GM19238 (cell line): Measurements from ENCODE around the gene NABP2.

ENCODE experiments used
- DNase-seq: peaks from one replicate; pipeline ENCODE4 v3.0.0; 2011; ENCODE audit warnings: low spot score; ENCODE audit not compliant: insufficient read length

Gene NABP2

GRCh38 chr12:56212361-56212760 lies 11.8 kb upstream of the NABP2 start:
- no peak for DNase-seq

- DNase-seq, result no peak
Measured at GRCh38 chr12:56213878-56214277, 10.3 kb upstream of the NABP2 start.

- DNase-seq, result no peak
Measured at GRCh38 chr12:56216461-56216860, 7.7 kb upstream of the NABP2 start.

DNA sequence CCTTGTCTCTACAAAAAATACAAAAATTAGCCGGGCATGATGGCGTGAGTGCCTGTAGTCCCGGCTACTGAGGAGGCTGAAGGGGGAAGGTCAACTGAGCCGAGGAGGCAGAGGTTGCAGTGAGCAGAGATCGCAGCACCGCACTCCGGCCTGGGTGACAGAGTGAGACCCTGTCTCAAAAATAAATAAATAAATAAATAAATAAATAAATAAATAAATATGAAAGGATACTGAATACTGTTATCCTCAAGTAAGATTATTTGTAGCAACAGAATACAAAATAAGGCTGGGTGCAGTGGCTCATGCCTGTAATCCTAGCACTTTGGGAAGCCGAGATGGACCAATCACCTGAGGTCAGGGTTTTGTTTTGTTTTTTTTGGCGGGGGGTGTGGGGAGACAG lies 4.3 kb upstream of the NABP2 start:
- no peak for DNase-seq

- DNase-seq, result no peak
Measured at GRCh38 chr12:56220611-56221231, 3.4 kb upstream of the NABP2 start.

GRCh38 chr12:56221232-56221756 lies 2.8 kb upstream of the NABP2 start:
- DNase-seq, result peak; percentile 75

DNA sequence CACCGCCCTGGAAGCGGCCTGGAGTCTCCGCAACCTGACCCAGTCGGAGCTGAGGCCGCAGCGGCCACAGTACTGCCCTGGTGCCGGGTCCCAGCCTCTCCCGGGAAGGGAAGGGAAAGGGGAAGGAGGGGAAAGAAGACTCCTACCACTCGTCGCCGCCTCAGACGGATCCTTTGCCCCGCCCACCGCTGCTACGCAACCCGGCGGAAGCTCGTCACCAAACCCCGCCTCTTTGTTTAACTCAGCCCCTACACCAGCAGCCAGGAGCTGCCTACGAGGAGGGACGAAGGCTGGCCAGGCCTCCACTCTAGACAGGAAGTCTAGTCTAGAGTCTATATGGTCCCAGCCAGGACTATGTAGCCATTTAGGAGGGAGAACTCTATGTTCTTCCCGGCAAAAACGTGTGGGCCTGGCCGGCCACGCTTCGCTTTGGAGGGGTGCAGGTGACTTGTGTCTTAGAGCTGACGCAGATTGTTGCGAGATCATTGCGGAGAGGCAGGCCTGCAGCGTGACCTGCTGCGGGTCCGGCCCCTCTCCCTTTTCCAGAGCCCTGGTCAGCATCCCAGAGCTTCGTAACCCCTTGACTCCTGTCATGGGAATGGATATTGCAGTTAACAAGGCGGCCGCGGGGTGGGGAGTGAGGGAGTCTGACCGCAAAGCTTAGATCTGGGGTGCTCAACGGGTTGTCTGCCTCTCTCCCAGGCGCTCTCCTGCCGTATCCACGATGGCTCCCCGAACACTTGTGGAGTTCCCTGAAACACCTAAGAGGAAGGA lies 2.2 kb upstream of the NABP2 start, which contains the start of gene RNF41:
RNF41 (minus strand) TSS at position 166 of the 774 bp plus-strand sequence. CDS start 7,875 bp downstream, outside the sequence.
- peak; percentile 99 for DNase-seq

DNA sequence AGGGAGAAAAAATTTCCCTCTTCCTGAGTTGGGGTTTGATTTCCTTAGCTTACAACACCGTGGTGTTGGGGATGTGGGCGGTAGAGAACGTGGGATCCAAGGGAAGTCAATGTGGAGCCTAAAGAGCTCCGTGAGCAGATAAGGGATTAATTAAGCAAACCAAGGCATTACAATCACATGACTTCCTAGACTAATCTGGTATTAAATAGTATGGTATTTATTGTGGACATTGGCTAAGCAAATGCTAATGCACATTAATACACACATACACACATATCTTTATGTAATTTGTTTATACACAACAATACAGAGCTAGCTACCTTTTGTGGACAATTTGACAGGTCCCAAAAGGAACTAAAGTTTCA lies 1.6 kb upstream of the NABP2 start:
- DNase-seq, result no peak

GRCh38 chr12:56223571-56224101 lies 506 bp upstream of the NABP2 start:
- no peak for DNase-seq

GRCh38 chr12:56224954-56225353 lies 812 bp downstream of the NABP2 start:
- DNase-seq, result no peak

DNA sequence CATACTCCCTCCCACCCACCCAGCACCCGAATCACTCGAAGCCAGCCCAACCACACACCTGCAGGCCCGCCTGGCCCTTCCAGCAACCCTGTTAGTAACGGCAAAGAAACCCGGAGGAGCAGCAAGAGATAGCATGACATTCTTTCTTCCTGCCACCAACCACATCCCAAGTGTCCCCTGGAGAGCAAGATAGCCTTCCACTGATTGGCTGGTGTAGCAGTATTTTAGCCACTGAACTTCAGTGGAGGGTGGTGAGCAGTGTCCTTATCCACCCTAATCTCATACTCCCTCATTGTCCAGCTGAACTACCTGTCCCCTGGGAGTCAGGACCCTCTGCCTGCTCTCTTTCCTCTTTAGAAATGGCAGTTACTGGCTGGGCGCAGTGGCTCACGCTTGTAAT lies 4.9 kb downstream of the NABP2 start:
- no peak for DNase-seq

DNA sequence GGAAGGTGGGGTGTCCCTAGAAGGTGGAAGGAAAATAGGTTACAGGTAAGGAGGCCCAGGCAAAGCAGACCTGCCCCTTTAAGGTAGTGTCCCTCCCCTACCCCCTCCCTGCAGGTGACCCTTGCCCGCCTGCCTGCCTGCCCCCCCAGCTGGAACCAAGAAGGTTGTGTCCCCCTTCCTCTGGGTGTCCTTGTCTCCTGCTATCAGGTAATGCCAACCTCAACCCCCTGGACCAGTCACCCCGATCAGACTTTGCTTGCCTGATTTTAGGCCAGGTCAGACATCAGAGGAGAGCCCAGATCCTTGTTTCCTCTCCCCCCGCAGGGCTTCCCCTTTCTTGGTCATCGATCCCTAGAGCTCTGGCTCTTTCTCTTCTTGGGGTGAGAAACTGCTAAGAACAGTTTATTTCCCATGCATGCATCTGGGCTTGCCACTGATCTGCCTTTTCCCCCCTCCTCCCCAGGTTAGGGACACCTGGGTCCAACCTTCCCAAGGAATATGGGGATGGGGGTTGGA lies 5.8 kb downstream of the NABP2 start, which contains the start of gene SLC39A5:
SLC39A5 (plus strand) TSS at position 136 of the 516 bp plus-strand sequence. CDS start 1,224 bp downstream, outside the sequence.
- no peak for DNase-seq

DNA sequence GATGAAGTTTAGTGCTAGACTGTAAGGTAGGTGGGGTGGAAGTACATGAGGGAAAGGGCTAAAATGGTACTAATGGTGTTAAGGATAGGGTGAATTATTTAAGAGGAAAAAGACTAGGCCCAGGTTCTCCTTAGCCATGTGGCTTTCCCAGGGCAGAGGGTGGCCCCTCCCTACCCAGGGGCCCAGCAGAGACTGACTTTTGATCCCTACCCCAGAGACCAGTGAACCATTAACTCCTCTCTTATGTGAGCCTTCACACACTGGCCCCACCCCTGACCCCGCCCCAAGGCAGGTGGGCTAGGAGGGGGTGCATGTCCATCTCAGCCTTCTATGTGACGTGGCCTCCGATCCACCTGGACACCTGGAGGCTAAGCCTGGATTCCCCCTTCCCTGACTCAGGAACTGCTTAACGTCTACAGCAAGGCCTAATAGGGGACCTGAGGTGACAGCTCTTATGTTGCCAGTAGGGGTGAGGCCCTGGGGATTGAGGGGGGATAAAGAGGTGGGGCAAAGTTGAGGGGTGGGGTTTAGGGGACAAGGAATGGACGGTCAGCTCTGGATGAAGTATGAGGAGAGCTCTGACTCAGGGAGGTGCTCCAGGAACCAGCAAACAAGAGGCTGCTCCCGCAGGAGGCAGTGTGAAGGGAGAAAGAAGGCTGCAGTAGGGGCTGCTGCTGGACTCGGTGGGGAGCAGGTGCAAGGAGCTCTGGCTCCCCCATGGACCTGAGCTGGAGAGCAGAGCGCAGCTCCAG lies 6.5 kb downstream of the NABP2 start:
- DNase-seq, result no peak

DNA sequence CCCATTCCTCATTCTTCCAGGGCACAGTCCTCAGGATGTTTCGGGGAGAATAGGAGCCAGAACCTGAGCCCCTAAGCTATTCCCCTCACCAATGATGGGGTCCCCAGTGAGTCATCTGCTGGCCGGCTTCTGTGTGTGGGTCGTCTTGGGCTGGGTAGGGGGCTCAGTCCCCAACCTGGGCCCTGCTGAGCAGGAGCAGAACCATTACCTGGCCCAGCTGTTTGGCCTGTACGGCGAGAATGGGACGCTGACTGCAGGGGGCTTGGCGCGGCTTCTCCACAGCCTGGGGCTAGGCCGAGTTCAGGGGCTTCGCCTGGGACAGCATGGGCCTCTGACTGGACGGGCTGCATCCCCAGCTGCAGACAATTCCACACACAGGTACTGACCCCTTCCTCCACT lies 7.0 kb downstream of the NABP2 start:
- no peak for DNase-seq

GRCh38 chr12:56234746-56235436 lies 10.7 kb downstream of the NABP2 start:
- DNase-seq, result no peak

DNA sequence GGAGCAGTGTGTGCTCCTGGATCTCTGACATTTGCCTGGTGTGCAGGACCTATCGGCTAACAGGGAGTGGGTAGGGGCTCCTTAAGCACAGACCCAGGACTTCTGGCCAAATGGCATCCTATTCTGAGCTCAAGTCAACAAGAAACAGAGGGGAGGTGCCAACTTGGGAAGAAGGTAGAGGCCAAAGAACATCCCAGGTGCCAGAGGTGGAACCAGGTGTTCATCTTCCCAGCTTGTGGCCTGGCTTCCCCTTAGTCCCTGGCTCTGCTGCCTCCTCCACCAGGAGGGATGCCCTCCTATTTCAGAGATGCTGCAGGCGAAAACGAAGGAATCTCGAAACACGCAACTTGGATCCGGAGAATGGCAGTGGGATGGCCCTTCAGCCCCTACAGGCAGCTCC lies 11.9 kb downstream of the NABP2 start:
- no peak for DNase-seq

- no peak for DNase-seq
Measured at GRCh38 chr12:56236985-56237384, 12.8 kb downstream of the NABP2 start.

GRCh38 chr12:56237552-56237951 lies 13.4 kb downstream of the NABP2 start:
- DNase-seq, result no peak

- no peak for DNase-seq
Measured at GRCh38 chr12:56241424-56242303, 17.5 kb downstream of the NABP2 start.

DNA sequence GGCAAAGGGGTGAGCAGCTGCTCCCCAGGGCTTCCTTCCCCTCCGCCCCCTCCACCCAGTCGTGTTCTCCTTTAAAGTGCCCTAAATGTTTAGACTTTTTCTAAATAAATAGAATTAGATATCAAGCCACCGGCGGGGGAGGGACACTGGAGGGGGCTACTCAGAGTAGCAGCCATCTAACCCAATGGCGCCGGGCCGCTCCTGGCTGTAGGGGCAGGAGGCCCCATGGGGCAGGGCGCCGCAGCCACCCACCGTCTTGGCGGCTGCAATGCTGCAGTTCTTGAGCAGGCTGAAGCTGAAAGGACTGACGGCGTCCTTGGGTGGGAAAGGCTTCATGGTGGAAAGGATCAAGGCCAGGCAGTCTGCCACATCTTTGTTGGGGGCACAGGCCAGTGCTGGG lies 18.8 kb downstream of the NABP2 start:
- DNase-seq, result no peak
